Fibroblast of pulmonary artery (primary cell): ENCODE measurements around the gene LPAR5.

Experiments
- DNase-seq: peaks from one replicate; pipeline ENCODE4 v3.0.0-alpha.2; 2010; ENCODE audit warnings: low read depth
- H3K4me3 ChIP-seq: replicated peaks from 2 replicates; pipeline ENCODE4 v1.5.1; 2011; ENCODE audit warnings: low read depth, mild to moderate bottlenecking, control low read depth, low read length, moderate library complexity
- CTCF ChIP-seq: IDR thresholded peaks from 2 replicates; pipeline ENCODE4 v1.5.1; 2011; ENCODE audit warnings: mild to moderate bottlenecking, control low read depth, low read length, inconsistent platforms; ENCODE audit errors: missing control alignments

The LPAR5 gene

GRCh38 chr12:6612247-6612646, 23.5 kb downstream of the LPAR5 start:
- no peak for TF ChIP-seq CTCF
- DNase-seq = no peak
- no peak overlapping the region for H3K4me3 ChIP-seq

- TF ChIP-seq CTCF = no peak
- no peak overlapping the region for H3K4me3 ChIP-seq
- peak; percentile 56 for DNase-seq
Measured at GRCh38 chr12:6608592-6609281, 27.0 kb downstream of the LPAR5 start.

- H3K4me3 ChIP-seq = no peak overlapping the region
- peak; percentile 59 for DNase-seq
- TF ChIP-seq CTCF = no peak
Measured at GRCh38 chr12:6607751-6608591, 27.8 kb downstream of the LPAR5 start.

GRCh38 chr12:6606331-6607131, 29.2 kb downstream of the LPAR5 start:
- TF ChIP-seq CTCF = no peak
- peak; percentile 53 for DNase-seq
- peak overlapping the region; percentile 64 for H3K4me3 ChIP-seq

GRCh38 chr12:6605421-6606330, 30.1 kb downstream of the LPAR5 start:
- no peak for TF ChIP-seq CTCF
- peak; percentile 26 for DNase-seq
- peak overlapping the region; percentile 64 for H3K4me3 ChIP-seq
